Gastrocnemius medialis (tissue), 4 donors: ENCODE results near the gene GLB1L2. TPM values are rescaled to one million over a fixed set of nuclear protein-coding genes. Genes with fewer than 3 reads are reported as not detected.
"Not testable (repeated sequence)": the region's sequence is repeated elsewhere in the genome, so short reads cannot be mapped to it uniquely, and the experiment has no call there.

Experiments used
- ATAC-seq, 2 donors: fragments of 150-250 bp; one replicate each; pipeline ENCODE4 v1.9.1; 2016
- DNase-seq, 2 donors: peaks; one replicate each; pipeline ENCODE4 v3.0.0-alpha.2; 2019
- H3K27ac ChIP-seq, 4 donors: fragments of 200-600 bp; sonication (generic); 1 replicate in 1 of 4; 2 replicates in 3 of 4; pipeline ENCODE4 v1.5.1; 2016 to 2018; ENCODE audit warnings: mild to moderate bottlenecking in 2 of 4, moderate library complexity in 1 of 4
- H3K27me3 ChIP-seq, 3 donors: fragments of 200-600 bp; sonication (generic) in 2 of 3; 1 replicate in 1 of 3; 2 replicates in 2 of 3; pipeline versions ENCODE4 v1.5.1 to v1.6.0; 2016 to 2019; ENCODE audit warnings: mild to moderate bottlenecking in 1 of 3, moderate library complexity in 1 of 3
- H3K36me3 ChIP-seq, 2 donors: fragments of 200-600 bp; sonication (generic) in 1 of 2; one replicate each; pipeline ENCODE4 v1.5.1; 2017 to 2018
- H3K4me1 ChIP-seq, 2 donors: fragments of 200-600 bp; sonication (generic) in 1 of 2; one replicate each; pipeline ENCODE4 v1.5.1; 2016 to 2017; ENCODE audit warnings: mild to moderate bottlenecking in 2 of 2
- H3K4me3 ChIP-seq, 4 donors: fragments of 200-600 bp; sonication (generic) in 3 of 4; 1 replicate in 1 of 4; 2 replicates in 3 of 4; pipeline ENCODE4 v1.5.1; 2016 to 2019; ENCODE audit warnings: mild to moderate bottlenecking in 2 of 4
- H3K9me3 ChIP-seq, 3 donors: fragments of 200-600 bp; sonication (generic) in 2 of 3; 1 replicate in 1 of 3; 2 replicates in 2 of 3; pipeline ENCODE4 v1.5.1; 2016 to 2019
- POLR2A ChIP-seq, 2 donors: fragments of 450-650 bp; IDR thresholded peaks; one replicate each; pipeline ENCODE4 v1.6.1; 2017; ENCODE audit warnings: antibody characterized with exemption in 2 of 2, mild to moderate bottlenecking in 2 of 2, moderate library complexity in 2 of 2
- in situ Hi-C, 4 donors: fragments of 200-750 bp; cut with MboI; loops; one replicate each; pipeline versions ENCODE4 v1.15.0 to v1.8.0; 2017; ENCODE audit warnings: low sequenced_read_pairs in 4 of 4
- intact Hi-C: fragments of 100-400 bp; cut with DNase I; formaldehyde crosslinking; loops from one replicate; pipeline ENCODE4 v1.15.1; 2023; ENCODE audit warnings: low total_unique reads
- total RNA-seq, 4 donors: library from RNA; depleted of rRNA; stranded (reverse); fragments of >200 nt; gene quantifications; one replicate each; pipeline versions ENCODE4 v1.1.0 to v1.2.3, GENCODE V29; 2016
- TF ChIP-seq, protein P1 (sequence below), 5 experiments: fragments of 450-650 bp in 3 of 5; fragments of 200-600 bp in 2 of 5; sonication (generic) in 2 of 5; IDR thresholded peaks in 4 of 5; conservative IDR thresholded peaks in 1 of 5; 1 replicate in 4 of 5; 2 replicates in 1 of 5; pipeline ENCODE4 v1.5.1; 2016 to 2019; ENCODE audit warnings: antibody characterized with exemption in 5 of 5, mild to moderate bottlenecking in 3 of 5, moderate library complexity in 3 of 5

Gene GLB1L2
- total RNA-seq, 4 donors from 2014 or later: 0.33 to 2.9 (median 0.76) TPM; not detected in 1

- TF ChIP-seq, protein P1, sequence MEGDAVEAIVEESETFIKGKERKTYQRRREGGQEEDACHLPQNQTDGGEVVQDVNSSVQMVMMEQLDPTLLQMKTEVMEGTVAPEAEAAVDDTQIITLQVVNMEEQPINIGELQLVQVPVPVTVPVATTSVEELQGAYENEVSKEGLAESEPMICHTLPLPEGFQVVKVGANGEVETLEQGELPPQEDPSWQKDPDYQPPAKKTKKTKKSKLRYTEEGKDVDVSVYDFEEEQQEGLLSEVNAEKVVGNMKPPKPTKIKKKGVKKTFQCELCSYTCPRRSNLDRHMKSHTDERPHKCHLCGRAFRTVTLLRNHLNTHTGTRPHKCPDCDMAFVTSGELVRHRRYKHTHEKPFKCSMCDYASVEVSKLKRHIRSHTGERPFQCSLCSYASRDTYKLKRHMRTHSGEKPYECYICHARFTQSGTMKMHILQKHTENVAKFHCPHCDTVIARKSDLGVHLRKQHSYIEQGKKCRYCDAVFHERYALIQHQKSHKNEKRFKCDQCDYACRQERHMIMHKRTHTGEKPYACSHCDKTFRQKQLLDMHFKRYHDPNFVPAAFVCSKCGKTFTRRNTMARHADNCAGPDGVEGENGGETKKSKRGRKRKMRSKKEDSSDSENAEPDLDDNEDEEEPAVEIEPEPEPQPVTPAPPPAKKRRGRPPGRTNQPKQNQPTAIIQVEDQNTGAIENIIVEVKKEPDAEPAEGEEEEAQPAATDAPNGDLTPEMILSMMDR (IDR thresholded peaks at IDR 0.05 in 4 of 5, conservative IDR thresholded peaks at IDR 0.05 in 1 of 5): no peak
- no peak for TF ChIP-seq POLR2A (IDR thresholded peaks at IDR 0.05)
- H3K27me3 ChIP-seq: no peaks in the 10 kb centered on the region
- H3K4me1 ChIP-seq: no peaks in the 10 kb centered on the region
- H3K36me3 ChIP-seq: no peaks in the 10 kb centered on the region
- H3K27ac ChIP-seq: no peak overlapping the region
- DNase-seq (no peak), ATAC-seq (no peak)
- no peak overlapping the region for H3K4me3 ChIP-seq
- H3K9me3 ChIP-seq: no peaks in the 10 kb centered on the region
- in situ Hi-C loops (no loop called here), intact Hi-C loops (no loop called here)
Measured at GRCh38 chr11:134312223-134312622, 19.6 kb upstream of the GLB1L2 start.

DNA sequence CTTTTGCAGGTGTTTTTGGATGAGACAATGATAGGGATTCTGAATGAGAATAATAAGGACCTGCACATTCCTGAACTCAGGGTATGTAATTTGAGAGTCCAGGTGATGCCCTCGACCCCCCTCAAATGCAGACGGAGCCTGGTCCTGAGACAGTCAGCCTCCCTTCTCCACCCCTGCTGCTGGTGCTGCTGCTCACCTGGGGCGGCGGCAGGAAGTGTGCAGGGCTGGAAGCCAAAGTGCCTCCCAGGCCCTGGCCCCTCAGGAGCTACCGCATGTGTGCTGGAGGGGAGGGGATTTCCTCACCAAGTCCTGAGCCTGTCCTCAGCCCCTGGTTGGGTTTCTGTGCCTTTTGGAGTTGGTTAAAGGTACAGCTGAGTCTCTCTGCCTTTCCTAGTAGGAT is 19.0 kb upstream of the GLB1L2 start:
- no peak overlapping the region for H3K27ac ChIP-seq
- no peak for ATAC-seq

GRCh38 chr11:134313379-134313778 is 18.4 kb upstream of the GLB1L2 start:
- Histone ChIP-seq H3K27me3 (no peaks in the 10 kb centered on the region), H3K36me3 (no peaks in the 10 kb centered on the region), H3K4me1 (no peaks in the 10 kb centered on the region), H3K9me3 (no peaks in the 10 kb centered on the region), H3K27ac (no peak overlapping the region), H3K4me3 (no peak overlapping the region)
- in situ Hi-C loops: no loop called here
- DNase-seq (no peak), ATAC-seq (no peak)
- TF ChIP-seq POLR2A (IDR thresholded peaks at IDR 0.05): no peak
- intact Hi-C loops: no loop called here

More for the DNA sequence above, 19.0 kb upstream of the GLB1L2 start:
- no peak for TF ChIP-seq POLR2A (IDR thresholded peaks at IDR 0.05)
- TF ChIP-seq, protein P1 (IDR thresholded peaks at IDR 0.05 in 4 of 5, conservative IDR thresholded peaks at IDR 0.05 in 1 of 5): no peak
- in situ Hi-C loops (no loop called here), intact Hi-C loops (no loop called here)
- Histone ChIP-seq H3K4me1 (no peaks in the 10 kb centered on the region), H3K9me3 (no peaks in the 10 kb centered on the region), H3K27me3 (no peaks in the 10 kb centered on the region), H3K4me3 (no peak overlapping the region), H3K36me3 (no peaks in the 10 kb centered on the region)
- no peak for DNase-seq

DNA sequence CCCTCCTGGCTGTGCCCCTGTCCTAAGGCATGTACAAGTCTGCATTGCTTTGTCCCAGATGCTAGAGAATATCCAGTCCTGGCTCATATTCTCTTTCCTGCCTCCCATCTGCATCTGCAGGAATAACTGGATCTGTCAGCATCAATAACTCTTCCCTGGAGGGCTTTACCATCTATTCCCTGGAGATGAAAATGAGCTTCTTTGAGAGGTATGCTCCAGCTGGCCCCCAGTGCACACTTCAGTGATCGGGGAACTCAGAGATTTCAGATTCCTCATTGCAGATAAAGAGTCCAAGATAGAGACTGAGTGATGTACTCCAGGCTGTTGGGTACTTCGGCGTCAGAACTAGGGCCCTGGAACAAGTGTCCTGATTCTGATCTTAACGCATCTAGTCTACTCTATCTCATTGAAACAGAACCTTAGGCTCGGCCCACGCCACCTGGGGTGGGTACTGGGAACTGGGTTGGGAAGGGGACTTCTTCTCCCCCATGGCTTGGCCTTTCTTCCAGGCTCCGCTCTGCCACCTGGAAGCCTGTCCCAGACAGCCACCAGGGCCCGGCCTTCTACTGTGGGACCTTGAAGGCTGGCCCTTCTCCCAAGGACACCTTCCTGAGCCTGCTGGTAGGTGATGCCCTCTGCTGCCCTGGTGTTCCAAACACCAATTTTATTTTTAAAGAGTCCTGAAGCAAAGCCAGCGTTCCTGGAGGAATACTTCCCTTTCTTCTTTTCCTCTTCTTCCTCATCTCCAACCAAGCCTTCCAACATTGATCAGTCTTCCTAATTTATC is 17.8 kb upstream of the GLB1L2 start:
- no peak overlapping the region for H3K4me3 ChIP-seq
- intact Hi-C loops (no loop called here), in situ Hi-C loops (no loop called here)
- H3K9me3 ChIP-seq: no peaks in the 10 kb centered on the region
- no peak for TF ChIP-seq POLR2A (IDR thresholded peaks at IDR 0.05)
- TF ChIP-seq, protein P1 (IDR thresholded peaks at IDR 0.05 in 4 of 5, conservative IDR thresholded peaks at IDR 0.05 in 1 of 5): no peak
- no peaks in the 10 kb centered on the region for H3K27me3 ChIP-seq
- ATAC-seq (no peak), DNase-seq (no peak)
- no peak overlapping the region for H3K27ac ChIP-seq
- no peaks in the 10 kb centered on the region for H3K36me3 ChIP-seq
- H3K4me1 ChIP-seq: no peaks in the 10 kb centered on the region

- in situ Hi-C loops (no loop called here), intact Hi-C loops (no loop called here)
- H3K4me3 ChIP-seq: no peak overlapping the region
- no peaks in the 10 kb centered on the region for H3K9me3 ChIP-seq
- TF ChIP-seq POLR2A (IDR thresholded peaks at IDR 0.05): no peak
- TF ChIP-seq, protein P1 (IDR thresholded peaks at IDR 0.05 in 4 of 5, conservative IDR thresholded peaks at IDR 0.05 in 1 of 5): no peak
- DNase-seq (no peak), ATAC-seq (no peak)
- peaks cover 0 to 6% (median 0%) of the 10 kb centered on the region in 3 donors for H3K27me3 ChIP-seq
- H3K36me3 ChIP-seq: no peaks in the 10 kb centered on the region
- H3K27ac ChIP-seq: no peak overlapping the region
- no peaks in the 10 kb centered on the region for H3K4me1 ChIP-seq
Measured at GRCh38 chr11:134317103-134317502, 14.7 kb upstream of the GLB1L2 start.

DNA sequence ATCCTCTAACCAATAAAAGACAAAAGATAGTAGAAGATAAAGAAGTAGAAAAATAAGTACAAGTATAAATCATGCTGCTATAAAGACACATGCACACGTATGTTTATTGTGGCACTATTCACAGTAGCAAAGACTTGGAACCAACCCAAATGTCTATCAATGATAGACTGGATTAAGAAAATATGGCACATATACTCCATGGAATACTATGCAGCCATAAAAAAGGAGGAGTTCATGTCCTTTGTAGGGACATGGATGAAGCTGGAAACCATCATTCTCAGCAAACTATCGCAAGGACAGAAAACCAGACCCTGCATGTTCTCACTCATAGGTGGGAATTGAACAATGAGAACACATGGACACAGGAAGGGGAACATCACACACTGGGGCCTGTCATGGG is 10.4 kb upstream of the GLB1L2 start:
- H3K27me3 ChIP-seq, H3K9me3 ChIP-seq, intact Hi-C loops, ATAC-seq, H3K4me1 ChIP-seq, H3K27ac ChIP-seq, in situ Hi-C loops, H3K36me3 ChIP-seq, H3K4me3 ChIP-seq, DNase-seq: not testable (repeated sequence)
